Suprapubic skin (tissue), 3 donors: ENCODE data around the gene EXTL1.

ENCODE experiments used
- CTCF ChIP-seq, 2 donors: fragments of 200-600 bp in 1 of 2; fragments of 450-650 bp in 1 of 2; sonication (generic) in 1 of 2; IDR thresholded peaks; one replicate each; pipeline ENCODE4 v1.5.1; 2016 to 2019; ENCODE audit warnings: antibody characterized with exemption in 2 of 2, mild to moderate bottlenecking in 1 of 2, moderate library complexity in 1 of 2
- EP300 ChIP-seq: sonication (generic); formaldehyde crosslinking; IDR thresholded peaks from one replicate; pipeline ENCODE4 v1.6.1; 2017; ENCODE audit warnings: antibody characterized with exemption
- POLR2A ChIP-seq, 2 donors: fragments of 450-650 bp; IDR thresholded peaks; one replicate each; pipeline ENCODE4 v1.6.1; 2017; ENCODE audit warnings: antibody characterized with exemption in 2 of 2, mild to moderate bottlenecking in 2 of 2, moderate library complexity in 2 of 2

GRCh38 chr1:26060832-26061574 is 39.4 kb downstream of the EXTL1 start:
- TF ChIP-seq POLR2A (IDR thresholded peaks at IDR 0.05) (no peak), CTCF (IDR thresholded peaks at IDR 0.05) (no peak), EP300 (no peak)
